Measurements from ENCODE around the gene CHFR. TPM values are rescaled to one million over a fixed set of nuclear protein-coding genes. Genes with fewer than 3 reads are reported as not detected.
A peak's percentile ranks its signal among the peaks of the same experiment; 100 is the strongest.
"Not testable (repeated sequence)": the region's sequence is repeated elsewhere in the genome, so short reads cannot be mapped to it uniquely, and the experiment has no call there.

The CHFR gene
- total RNA-seq, 1 experiment from 2014 or later = 41.0 TPM

- DNase-seq (ENCODE audit: unreplicated experiment) = peak; percentile 16
- CTCF ChIA-PET; H3K9me3 Mint-ChIP-seq (ENCODE audit: unreplicated experiment); POLR2A ChIA-PET; H3K27me3 Mint-ChIP-seq (ENCODE audit: insufficient read depth, unreplicated experiment); intact Hi-C loops (cut with micrococcal nuclease); H3K27ac Mint-ChIP-seq (ENCODE audit: low read depth, unreplicated experiment); BruUV-seq (replicated peaks); H3K4me3 Mint-ChIP-seq (ENCODE audit: unreplicated experiment); H3K4me1 Mint-ChIP-seq (ENCODE audit: insufficient read depth, unreplicated experiment): not testable (repeated sequence)
- peaks cover 93% of the 10 kb centered on the region for H3K36me3 Mint-ChIP-seq (ENCODE audit: insufficient read depth, unreplicated experiment)
- peak; percentile 27 for TF ChIP-seq CTCF (IDR thresholded peaks at IDR 0.05; ENCODE audit: unreplicated experiment)
Measured at GRCh38 chr12:132809391-132809790, 78.0 kb downstream of the CHFR start.

DNA sequence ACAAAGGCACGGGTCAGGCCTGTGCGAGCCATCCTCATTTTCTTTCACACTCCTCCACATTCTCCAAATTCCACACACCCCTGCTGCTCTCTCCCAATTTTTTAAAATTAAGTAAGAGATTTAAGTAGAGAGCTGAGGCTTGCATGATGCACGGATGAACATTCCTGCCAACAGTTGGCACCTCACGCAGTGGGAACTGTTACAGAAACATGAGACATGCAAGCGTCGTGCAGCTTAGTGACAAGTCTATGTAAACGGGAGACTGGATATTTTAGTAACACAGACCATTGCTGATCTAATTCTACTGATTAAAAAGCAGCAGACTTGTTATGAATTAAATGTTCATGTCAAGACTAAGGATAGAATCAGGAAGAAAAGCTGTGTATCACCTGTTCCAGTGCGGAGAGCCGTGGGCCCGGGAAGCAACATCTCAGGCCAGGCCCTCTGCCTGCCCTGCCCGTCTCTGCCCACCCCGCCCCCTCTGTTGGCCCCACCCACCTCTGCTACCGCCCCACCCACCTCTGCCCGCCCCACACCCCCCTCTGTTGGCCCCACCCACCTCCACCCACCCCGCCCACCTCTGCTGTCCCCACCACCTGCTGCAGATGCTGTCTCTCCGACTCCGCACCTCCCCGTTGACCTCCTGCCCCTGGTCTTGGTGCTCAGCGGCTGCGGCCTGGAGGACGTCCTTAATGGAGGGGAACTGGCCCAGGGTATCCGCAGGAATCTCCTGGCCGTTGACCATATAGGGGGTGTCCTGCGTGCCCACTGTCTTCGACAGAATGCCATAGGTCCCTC lies 79.9 kb downstream of the CHFR start:
- intact Hi-C loops (cut with micrococcal nuclease) = no loop called here
- no peak for TF ChIP-seq CTCF (IDR thresholded peaks at IDR 0.05; ENCODE audit: unreplicated experiment)
- no peak overlapping the region for H3K4me3 Mint-ChIP-seq (ENCODE audit: unreplicated experiment)
- no peaks in the 10 kb centered on the region for H3K27me3 Mint-ChIP-seq (ENCODE audit: insufficient read depth, unreplicated experiment)
- ChIA-PET CTCF (interaction anchor here (0.6 to 1.2 kb wide), 4 partner anchors 11 to 136 kb away, joined by 3 read pairs; no protein-coding TSS in a partner anchor), POLR2A (no interaction called here)
- no peaks in the 10 kb centered on the region for H3K4me1 Mint-ChIP-seq (ENCODE audit: insufficient read depth, unreplicated experiment)
- no peak overlapping the region for H3K27ac Mint-ChIP-seq (ENCODE audit: low read depth, unreplicated experiment)
- H3K9me3 Mint-ChIP-seq (ENCODE audit: unreplicated experiment) = no peaks in the 10 kb centered on the region
- H3K36me3 Mint-ChIP-seq (ENCODE audit: insufficient read depth, unreplicated experiment) = peaks cover 90% of the 10 kb centered on the region
- DNase-seq (ENCODE audit: unreplicated experiment) = no peak
- BruUV-seq (replicated peaks) = no TSS peak

DNA sequence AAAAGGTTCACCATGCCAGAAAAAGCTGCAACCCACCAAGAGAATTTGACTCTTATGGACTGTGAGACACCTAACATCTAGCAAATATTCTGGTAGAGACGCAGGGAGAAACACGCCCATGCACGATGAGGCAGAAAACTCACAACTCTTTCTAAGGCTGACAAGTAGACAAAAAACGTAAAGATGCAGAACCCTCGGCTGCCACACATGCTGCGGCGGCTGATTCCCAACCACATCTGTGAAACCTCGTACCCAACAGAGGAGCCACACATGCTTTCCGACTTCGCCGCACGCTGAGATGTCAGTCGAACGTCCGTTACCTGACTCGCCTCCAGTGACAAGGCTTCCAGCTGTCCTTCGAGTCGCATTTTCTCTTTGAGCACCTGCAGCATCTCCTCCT lies 80.5 kb downstream of the CHFR start:
- no peak for DNase-seq (ENCODE audit: unreplicated experiment)
- H3K27ac Mint-ChIP-seq (ENCODE audit: low read depth, unreplicated experiment) = no peak overlapping the region
- H3K4me3 Mint-ChIP-seq (ENCODE audit: unreplicated experiment) = no peak overlapping the region
- H3K27me3 Mint-ChIP-seq (ENCODE audit: insufficient read depth, unreplicated experiment) = no peaks in the 10 kb centered on the region
- intact Hi-C loops (cut with micrococcal nuclease) = no loop called here
- no TSS peak for BruUV-seq (replicated peaks)
- TF ChIP-seq CTCF (IDR thresholded peaks at IDR 0.05; ENCODE audit: unreplicated experiment) = no peak
- CTCF ChIA-PET = interaction anchor here (0.6 kb wide), 3 partner anchors 10 to 643 kb away, joined by 3 read pairs; no protein-coding TSS in a partner anchor
- peaks cover 90% of the 10 kb centered on the region for H3K36me3 Mint-ChIP-seq (ENCODE audit: insufficient read depth, unreplicated experiment)
- POLR2A ChIA-PET = no interaction called here
- H3K4me1 Mint-ChIP-seq (ENCODE audit: insufficient read depth, unreplicated experiment) = no peaks in the 10 kb centered on the region
- H3K9me3 Mint-ChIP-seq (ENCODE audit: unreplicated experiment) = no peaks in the 10 kb centered on the region

- intact Hi-C loops (cut with micrococcal nuclease) = no loop called here
- peak; percentile 24 for DNase-seq (ENCODE audit: unreplicated experiment)
- ChIA-PET POLR2A (no interaction called here), CTCF (interaction anchor here (0.6 kb wide), 1 partner anchor 29 kb away, joined by 3 read pairs; no protein-coding TSS in a partner anchor)
- Mint-ChIP-seq H3K4me1 (ENCODE audit: insufficient read depth, unreplicated experiment) (no peaks in the 10 kb centered on the region), H3K9me3 (ENCODE audit: unreplicated experiment) (no peaks in the 10 kb centered on the region), H3K4me3 (ENCODE audit: unreplicated experiment) (no peak overlapping the region), H3K27ac (ENCODE audit: low read depth, unreplicated experiment) (no peak overlapping the region), H3K36me3 (ENCODE audit: insufficient read depth, unreplicated experiment) (peaks cover 90% of the 10 kb centered on the region), H3K27me3 (ENCODE audit: insufficient read depth, unreplicated experiment) (no peaks in the 10 kb centered on the region)
- TF ChIP-seq CTCF (IDR thresholded peaks at IDR 0.05; ENCODE audit: unreplicated experiment) = no peak
- no TSS peak for BruUV-seq (replicated peaks)
Measured at GRCh38 chr12:132804426-132804861, 83.0 kb downstream of the CHFR start.
